Activated CD4-positive, alpha-beta T cell treated with anti-CD3 and anti-CD28 coated beads for 36 hours (primary cell): Measurements from ENCODE around the gene MANSC4. TPM values are rescaled to one million over a fixed set of nuclear protein-coding genes. Genes with fewer than 3 reads are reported as not detected.

Source experiments
- ATAC-seq: fragments of 200-7000 bp; cut with Tn5 transposase; one replicate; pipeline ENCODE4 v1.10.0; 2021; ENCODE audit warnings: mild to moderate bottlenecking, moderate library complexity
- CTCF ChIA-PET: fragments of 350-600 bp; sonication (Branson Sonifier 250); formaldehyde crosslinking; loops from one replicate; lab custom pipeline; 2021; ENCODE audit warnings: antibody characterized with exemption; lab: Charles Lee
- POLR2A ChIA-PET: fragments of 350-600 bp; sonication (Branson Sonifier 250); formaldehyde crosslinking; loops from one replicate; lab custom pipeline; 2021; ENCODE audit warnings: antibody characterized with exemption, inconsistent platforms; lab: Charles Lee
- DNase-seq: peaks from one replicate; pipeline ENCODE4 v3.0.0-alpha.2; 2020
- H3K27ac Mint-ChIP-seq: one replicate; pipeline ENCODE4 v1.8.0; 2021; ENCODE audit warnings: mixed read lengths
- H3K27me3 Mint-ChIP-seq: one replicate; pipeline ENCODE4 v1.8.0; 2021; ENCODE audit warnings: mixed read lengths
- H3K36me3 Mint-ChIP-seq: one replicate; pipeline ENCODE4 v1.8.0; 2021; ENCODE audit warnings: low read depth, mixed read lengths
- H3K4me1 Mint-ChIP-seq: one replicate; pipeline ENCODE4 v1.8.0; 2021; ENCODE audit warnings: mixed read lengths
- H3K4me3 Mint-ChIP-seq: one replicate; pipeline ENCODE4 v1.8.0; 2021; ENCODE audit warnings: mild to moderate bottlenecking, moderate library complexity, mixed read lengths
- H3K9me3 Mint-ChIP-seq: one replicate; pipeline ENCODE4 v1.8.0; 2021; ENCODE audit warnings: low read depth, mixed read lengths
- intact Hi-C, 2 experiments: fragments of 100-400 bp; cut with DNase I in 1 of 2; cut with micrococcal nuclease in 1 of 2; formaldehyde crosslinking; loops; one replicate each; pipeline versions ENCODE4 v1.14.2 to v1.15.1; 2022 to 2024; cut with DNase I, micrococcal nuclease
- total RNA-seq, 2 experiments: library from RNA; stranded (reverse); gene quantifications; one replicate each; pipeline ENCODE4 v1.2.3, GENCODE V29; 2021

The MANSC4 gene
- total RNA-seq, 2 experiments from 2014 or later, result not detected

- ATAC-seq (no peak), DNase-seq (no peak)
- CTCF ChIA-PET, result interaction anchor here (1.1 to 1.4 kb wide), 2 partner anchors 23 to 81 kb away, joined by 3 to 5 read pairs; no protein-coding TSS in a partner anchor
- Mint-ChIP-seq H3K4me3 (no peak overlapping the region), H3K27ac (no peak overlapping the region), H3K27me3 (peaks cover 32% of the 10 kb centered on the region), H3K9me3 (no peaks in the 10 kb centered on the region), H3K36me3 (no peaks in the 10 kb centered on the region), H3K4me1 (peaks cover 31% of the 10 kb centered on the region)
- POLR2A ChIA-PET, result no interaction called here
- intact Hi-C loops, result no loop called here
Observed at GRCh38 chr12:27817766-27818165, 37.7 kb upstream of the MANSC4 start.

- intact Hi-C loops, result no loop called here
- ATAC-seq, result no peak
- ChIA-PET POLR2A (no interaction called here), CTCF (interaction anchor here (0.5 kb wide), 1 partner anchor 79 kb away, joined by 4 read pairs; no protein-coding TSS in a partner anchor)
- Mint-ChIP-seq H3K4me3 (no peak overlapping the region), H3K27me3 (peaks cover 43% of the 10 kb centered on the region), H3K9me3 (no peaks in the 10 kb centered on the region), H3K27ac (no peak overlapping the region), H3K4me1 (peaks cover 15% of the 10 kb centered on the region), H3K36me3 (no peaks in the 10 kb centered on the region)
- DNase-seq, result no peak
Observed at GRCh38 chr12:27814851-27815591, 35.0 kb upstream of the MANSC4 start.

GRCh38 chr12:27814411-27814810 is 34.4 kb upstream of the MANSC4 start:
- peaks cover 15% of the 10 kb centered on the region for H3K4me1 Mint-ChIP-seq
- peaks cover 41% of the 10 kb centered on the region for H3K27me3 Mint-ChIP-seq
- no peak overlapping the region for H3K27ac Mint-ChIP-seq
- DNase-seq (no peak), ATAC-seq (no peak)
- H3K9me3 Mint-ChIP-seq, result no peaks in the 10 kb centered on the region
- intact Hi-C loops, result no loop called here
- POLR2A ChIA-PET, result no interaction called here
- CTCF ChIA-PET, result interaction anchor here (0.5 kb wide), 1 partner anchor 78 kb away, joined by 4 read pairs; no protein-coding TSS in a partner anchor
- H3K36me3 Mint-ChIP-seq, result no peaks in the 10 kb centered on the region
- no peak overlapping the region for H3K4me3 Mint-ChIP-seq

GRCh38 chr12:27812502-27812901 is 32.5 kb upstream of the MANSC4 start:
- Mint-ChIP-seq H3K4me3 (no peak overlapping the region), H3K36me3 (no peaks in the 10 kb centered on the region), H3K27me3 (peaks cover 31% of the 10 kb centered on the region), H3K4me1 (peaks cover 18% of the 10 kb centered on the region), H3K27ac (no peak overlapping the region), H3K9me3 (no peaks in the 10 kb centered on the region)
- ChIA-PET POLR2A (no interaction called here), CTCF (interaction anchor here (4.3 kb wide), 1 partner anchor 9 kb away, joined by 26 read pairs; no protein-coding TSS in a partner anchor)
- ATAC-seq (no peak), DNase-seq (no peak)
- intact Hi-C loops, result no loop called here

GRCh38 chr12:27810756-27811155 is 30.7 kb upstream of the MANSC4 start:
- CTCF ChIA-PET, result interaction anchor here (4.3 kb wide), 1 partner anchor 11 kb away, joined by 26 read pairs; no protein-coding TSS in a partner anchor
- Mint-ChIP-seq H3K4me3 (no peak overlapping the region), H3K9me3 (no peaks in the 10 kb centered on the region), H3K27me3 (peaks cover 33% of the 10 kb centered on the region), H3K4me1 (peaks cover 33% of the 10 kb centered on the region), H3K36me3 (no peaks in the 10 kb centered on the region), H3K27ac (no peak overlapping the region)
- no peak for DNase-seq
- intact Hi-C loops, result no loop called here
- POLR2A ChIA-PET, result no interaction called here
- ATAC-seq, result no peak

GRCh38 chr12:27808841-27809240 is 28.8 kb upstream of the MANSC4 start:
- intact Hi-C loops, result no loop called here
- H3K4me1 Mint-ChIP-seq, result peaks cover 19% of the 10 kb centered on the region
- H3K27ac Mint-ChIP-seq, result no peak overlapping the region
- peaks cover 33% of the 10 kb centered on the region for H3K27me3 Mint-ChIP-seq
- ChIA-PET POLR2A (no interaction called here), CTCF (interaction anchor here (0.6 to 4.3 kb wide), 3 partner anchors 8 to 515 kb away, joined by 3 to 26 read pairs (median 3); no protein-coding TSS in a partner anchor)
- H3K9me3 Mint-ChIP-seq, result no peaks in the 10 kb centered on the region
- H3K36me3 Mint-ChIP-seq, result no peaks in the 10 kb centered on the region
- H3K4me3 Mint-ChIP-seq, result no peak overlapping the region
- ATAC-seq (no peak), DNase-seq (no peak)

GRCh38 chr12:27807063-27807703 is 27.1 kb upstream of the MANSC4 start:
- ChIA-PET POLR2A (no interaction called here), CTCF (interaction anchor here (0.6 to 0.7 kb wide), 2 partner anchors 132 to 463 kb away, joined by 3 read pairs; no protein-coding TSS in a partner anchor)
- Mint-ChIP-seq H3K4me1 (peaks cover 31% of the 10 kb centered on the region), H3K27ac (peak overlapping the region; percentile 58), H3K4me3 (peak overlapping the region; percentile 26), H3K27me3 (peaks cover 30% of the 10 kb centered on the region), H3K9me3 (no peaks in the 10 kb centered on the region), H3K36me3 (no peaks in the 10 kb centered on the region)
- DNase-seq, result peak; percentile 41
- ATAC-seq, result peak; percentile 29
- intact Hi-C loops, result no loop called here

- DNase-seq, result no peak
- Mint-ChIP-seq H3K27me3 (peaks cover 29% of the 10 kb centered on the region), H3K36me3 (peaks cover 2% of the 10 kb centered on the region), H3K4me1 (peaks cover 40% of the 10 kb centered on the region), H3K27ac (no peak overlapping the region), H3K9me3 (no peaks in the 10 kb centered on the region), H3K4me3 (no peak overlapping the region)
- ChIA-PET POLR2A (no interaction called here), CTCF (interaction anchor here (8.7 kb wide), 1 partner anchor 15 kb away, joined by 79 read pairs; no protein-coding TSS in a partner anchor)
- intact Hi-C loops, result no loop called here
- ATAC-seq, result no peak
Observed at GRCh38 chr12:27806259-27806658, 26.2 kb upstream of the MANSC4 start.

GRCh38 chr12:27805238-27805637 is 25.2 kb upstream of the MANSC4 start:
- Mint-ChIP-seq H3K27me3 (peaks cover 22% of the 10 kb centered on the region), H3K4me3 (no peak overlapping the region), H3K9me3 (no peaks in the 10 kb centered on the region), H3K36me3 (peaks cover 10% of the 10 kb centered on the region), H3K27ac (no peak overlapping the region), H3K4me1 (peaks cover 51% of the 10 kb centered on the region)
- POLR2A ChIA-PET, result no interaction called here
- CTCF ChIA-PET, result interaction anchor here (0.8 to 8.7 kb wide), 3 partner anchors 10 to 16 kb away, joined by 3 to 79 read pairs (median 3); no protein-coding TSS in a partner anchor
- DNase-seq (no peak), ATAC-seq (no peak)
- intact Hi-C loops, result no loop called here

GRCh38 chr12:27802936-27803335 is 22.9 kb upstream of the MANSC4 start:
- H3K4me1 Mint-ChIP-seq, result peaks cover 53% of the 10 kb centered on the region
- POLR2A ChIA-PET, result interaction anchor here (0.6 to 1.6 kb wide), 4 partner anchors 16 to 269 kb away, joined by 3 to 14 read pairs (median 4); no protein-coding TSS in a partner anchor
- H3K4me3 Mint-ChIP-seq, result no peak overlapping the region

GRCh38 chr12:27802511-27802910 is 22.5 kb upstream of the MANSC4 start:
- DNase-seq (peak; percentile 29), ATAC-seq (peak; percentile 71)
- Mint-ChIP-seq H3K27me3 (peaks cover 13% of the 10 kb centered on the region), H3K27ac (no peak overlapping the region), H3K4me1 (peaks cover 50% of the 10 kb centered on the region), H3K36me3 (peaks cover 26% of the 10 kb centered on the region), H3K9me3 (no peaks in the 10 kb centered on the region), H3K4me3 (no peak overlapping the region)
- ChIA-PET POLR2A (interaction anchor here (0.6 to 1.6 kb wide), 4 partner anchors 16 to 268 kb away, joined by 3 to 14 read pairs (median 4); no protein-coding TSS in a partner anchor), CTCF (interaction anchor here (8.7 kb wide), 1 partner anchor 18 kb away, joined by 79 read pairs; no protein-coding TSS in a partner anchor)
- intact Hi-C loops, result loop anchor here (1.0 kb wide), 2 partner anchors 16 to 20 kb away; no protein-coding TSS in a partner anchor

More at GRCh38 chr12:27802936-27803335, 22.9 kb upstream of the MANSC4 start:
- no peak for ATAC-seq
- intact Hi-C loops, result loop anchor here (1.0 kb wide), 2 partner anchors 17 to 19 kb away; no protein-coding TSS in a partner anchor
- Mint-ChIP-seq H3K36me3 (peaks cover 22% of the 10 kb centered on the region), H3K27ac (no peak overlapping the region), H3K27me3 (peaks cover 14% of the 10 kb centered on the region), H3K9me3 (no peaks in the 10 kb centered on the region)
- DNase-seq, result peak; percentile 14
- CTCF ChIA-PET, result interaction anchor here (8.7 kb wide), 1 partner anchor 18 kb away, joined by 79 read pairs; no protein-coding TSS in a partner anchor
